ENCODE data around the gene PACRG. TPM values are rescaled to one million over a fixed set of nuclear protein-coding genes. Genes with fewer than 3 reads are reported as not detected.

PACRG gene
- total and polyA plus RNA-seq, 2 of the 8 experiments (the other 6 are each of a cell fraction or from before 2014, with no cell fraction given): 0.44 to 0.54 TPM

GRCh38 chr6:162889303-162889702, 161.5 kb downstream of the PACRG start (continued):
- TF ChIP-seq SP2 (IDR thresholded peaks at IDR 0.05; ENCODE audit: low read length) (no peak), GABPA (IDR thresholded peaks at IDR 0.05; ENCODE audit: borderline replicate concordance, insufficient read depth, low read length) (no peak), POLR2AphosphoS5 (IDR thresholded peaks at IDR 0.05; ENCODE audit: low read depth, low read length) (no peak), KDM4A (IDR thresholded peaks at IDR 0.05; ENCODE audit: low read depth, low read length, severe bottlenecking) (no peak), BRCA1 (IDR thresholded peaks at IDR 0.05; ENCODE audit: low read depth, low read length) (no peak), CREB1 (IDR thresholded peaks at IDR 0.05) (no peak), HDAC6 (IDR thresholded peaks at IDR 0.05; ENCODE audit: low read depth, low read length) (no peak), TEAD4 (IDR thresholded peaks at IDR 0.05; ENCODE audit: low read depth, low read length) (no peak)
